Activated CD4-positive, alpha-beta T cell treated with anti-CD3 and anti-CD28 coated beads, Interleukin-2, amount 50 U/mL, for 48 hours (primary cell): ENCODE data around the gene SLC30A5.
A peak's percentile ranks its signal among the peaks of the same experiment; 100 is the strongest.
"Not testable (repeated sequence)": the region's sequence is repeated elsewhere in the genome, so short reads cannot be mapped to it uniquely, and the experiment has no call there.

Experiments used
- DNase-seq, 2 experiments: peaks; one replicate each; pipeline ENCODE4 v3.0.0-alpha.2; 2020

The SLC30A5 gene

DNA sequence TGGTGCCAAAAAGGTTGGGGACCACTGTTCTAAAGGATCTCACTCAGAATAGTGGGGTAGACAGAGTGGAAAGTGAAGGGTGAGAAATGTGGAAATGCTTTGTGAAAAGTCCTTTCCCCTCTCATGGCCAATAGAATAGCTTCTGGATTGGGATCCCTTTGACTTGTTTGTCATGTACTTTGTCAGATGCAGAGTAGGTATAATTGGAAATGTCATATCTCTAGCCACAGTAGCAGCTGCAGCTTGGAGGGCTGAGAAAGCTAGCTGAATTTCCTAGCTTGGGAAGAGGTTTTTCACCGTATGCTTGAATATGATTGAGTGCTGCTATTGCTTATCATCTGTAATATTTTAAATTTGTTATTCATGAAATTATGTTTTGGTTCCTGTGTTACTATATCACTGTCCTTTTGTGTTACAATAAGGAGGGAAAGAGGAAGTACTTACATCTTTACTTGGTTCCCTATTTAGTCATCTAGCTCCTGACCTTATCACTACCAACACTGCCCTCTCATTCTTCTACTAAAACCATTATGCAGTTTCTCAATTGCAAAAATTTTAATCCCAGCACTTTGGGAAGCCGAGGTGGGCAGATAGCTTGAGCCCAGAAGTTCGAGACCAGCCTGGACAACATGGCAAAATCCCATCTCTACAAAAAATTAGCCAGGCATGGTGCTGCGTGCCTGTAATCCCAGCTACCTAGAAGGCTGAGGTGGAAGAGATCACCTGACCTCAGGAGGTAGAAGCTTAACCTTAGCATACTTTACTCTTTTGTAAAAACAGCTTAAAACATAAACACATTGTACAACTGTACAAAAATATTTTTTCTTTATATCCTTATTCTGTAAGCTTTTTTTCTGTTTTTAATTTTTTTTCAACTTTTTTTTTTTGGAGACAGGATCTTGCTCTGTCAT lies 12.4 kb downstream of the SLC30A5 start:
- DNase-seq: no peak

DNA sequence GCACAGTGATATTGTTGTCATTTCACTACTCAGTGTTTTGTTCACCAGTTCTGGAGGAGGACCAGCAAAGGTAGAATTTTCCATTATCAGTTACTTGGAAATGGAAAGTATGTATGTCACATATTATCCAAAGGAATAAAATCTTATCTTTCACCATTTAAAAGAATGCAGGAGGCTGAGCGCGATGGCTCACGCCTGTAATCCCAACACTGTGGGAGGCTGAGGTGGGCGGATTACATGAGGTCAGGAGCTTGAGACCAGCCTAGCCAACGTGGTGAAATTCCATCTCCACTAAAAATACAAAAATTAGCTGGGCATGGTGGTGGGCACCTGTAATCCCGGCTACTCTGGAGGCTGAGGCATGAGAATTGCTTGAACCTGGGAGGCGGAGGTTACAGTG lies 14.6 kb downstream of the SLC30A5 start:
- DNase-seq: not testable (repeated sequence)

DNA sequence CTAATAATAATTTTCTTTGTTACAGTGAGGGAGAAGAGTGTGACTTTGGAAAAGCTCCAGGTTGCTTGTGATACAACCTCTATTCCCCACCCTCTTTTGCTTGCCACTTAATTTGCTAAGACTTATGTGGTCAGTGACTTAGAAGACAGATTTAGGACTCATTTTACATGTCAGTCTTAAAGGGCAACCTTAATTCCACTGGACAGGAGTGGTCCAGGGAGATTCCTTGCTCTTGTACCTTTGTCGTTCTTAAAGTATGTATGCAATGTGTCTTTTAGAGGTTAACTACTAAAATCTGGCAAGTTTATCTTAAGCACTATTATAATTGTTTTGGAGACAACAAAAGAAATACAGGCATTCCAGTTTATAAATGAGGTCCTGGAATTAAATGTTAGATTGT lies 20.0 kb downstream of the SLC30A5 start:
- no peak for DNase-seq

DNA sequence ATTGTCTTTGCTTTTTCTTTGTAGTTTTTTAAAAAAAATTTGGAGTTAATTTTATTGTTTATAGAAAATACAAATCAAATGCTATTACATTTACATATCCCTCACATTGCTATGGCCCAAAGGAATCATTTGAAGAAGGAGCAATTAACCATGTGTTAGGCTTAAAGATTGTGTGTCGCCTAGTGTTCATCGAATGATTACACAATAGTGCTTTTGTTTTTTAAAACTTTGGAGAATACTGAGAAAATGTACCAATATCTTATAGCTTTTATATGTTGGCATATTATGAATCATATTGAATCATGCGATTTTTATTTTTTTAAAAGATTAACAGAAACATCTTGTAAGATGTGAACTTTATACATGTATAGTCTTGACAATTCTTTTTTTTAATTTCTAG lies 21.7 kb downstream of the SLC30A5 start:
- no peak for DNase-seq

DNA sequence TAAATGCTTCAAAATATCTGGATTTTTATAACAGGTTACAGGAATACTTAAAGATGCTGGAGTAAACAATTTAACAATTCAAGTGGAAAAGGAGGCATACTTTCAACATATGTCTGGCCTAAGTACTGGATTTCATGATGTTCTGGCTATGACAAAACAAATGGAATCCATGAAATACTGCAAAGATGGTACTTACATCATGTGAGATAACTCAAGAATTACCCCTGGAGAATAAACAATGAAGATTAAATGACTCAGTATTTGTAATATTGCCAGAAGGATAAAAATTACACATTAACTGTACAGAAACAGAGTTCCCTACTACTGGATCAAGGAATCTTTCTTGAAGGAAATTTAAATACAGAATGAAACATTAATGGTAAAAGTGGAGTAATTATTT lies 35.6 kb downstream of the SLC30A5 start:
- no peak for DNase-seq

DNA sequence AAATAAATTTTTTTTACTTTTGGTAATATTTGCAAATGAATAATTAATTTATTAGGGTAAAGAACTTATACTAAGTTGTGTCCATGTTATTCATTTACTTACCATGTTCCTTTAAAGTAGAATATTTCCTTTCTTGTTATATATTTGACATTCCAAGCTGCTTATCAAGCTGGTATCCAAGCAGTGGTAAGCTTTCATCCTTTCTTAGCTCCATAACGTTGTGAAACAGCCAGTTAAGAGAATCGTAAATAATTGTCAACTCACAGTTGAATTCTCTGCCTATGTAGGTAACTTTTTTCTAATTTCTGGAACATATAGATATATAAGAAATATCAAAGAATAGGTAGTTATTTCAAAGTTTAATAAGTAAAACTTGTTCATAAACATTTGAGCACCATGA lies 36.4 kb downstream of the SLC30A5 start:
- DNase-seq: no peak

DNA sequence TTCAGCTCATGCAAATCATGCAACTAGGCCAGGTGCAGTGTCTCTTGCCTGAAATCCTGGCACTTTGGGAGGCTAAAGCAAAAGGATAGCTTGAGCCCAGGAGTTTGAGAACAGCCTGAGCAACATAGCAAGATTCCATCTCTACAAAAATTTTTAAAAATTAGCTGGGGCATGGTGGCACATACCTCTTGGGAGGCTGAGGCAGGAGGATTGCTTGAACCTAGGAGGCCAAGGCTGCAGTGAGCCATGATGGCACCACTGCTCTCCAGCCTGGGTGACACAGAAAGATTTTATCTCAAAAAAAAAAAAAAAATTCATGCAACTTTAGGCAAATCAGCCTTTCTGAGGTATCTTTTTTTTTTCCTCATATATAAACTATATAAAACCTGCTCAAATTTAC lies 37.5 kb downstream of the SLC30A5 start:
- no peak for DNase-seq

DNA sequence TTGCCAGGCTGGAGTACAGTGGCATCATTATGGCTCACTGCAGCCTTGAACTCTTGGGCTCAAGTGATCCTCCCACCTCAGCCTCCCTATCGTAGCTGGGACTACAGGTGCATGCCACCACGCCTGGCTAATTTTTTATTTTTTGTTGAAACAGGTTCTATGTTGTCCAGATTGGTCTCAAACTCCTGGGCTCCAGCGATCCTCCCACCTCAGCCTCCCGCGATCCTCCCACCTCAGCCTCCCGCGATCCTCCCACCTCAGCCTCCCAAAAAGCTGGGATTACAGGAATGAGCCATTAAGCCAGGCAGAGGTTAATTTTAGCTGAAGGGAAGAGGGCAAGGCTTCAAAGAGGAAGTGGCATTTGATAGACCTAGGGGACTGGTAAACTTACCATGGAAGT lies 40.3 kb downstream of the SLC30A5 start:
- DNase-seq: no peak

DNA sequence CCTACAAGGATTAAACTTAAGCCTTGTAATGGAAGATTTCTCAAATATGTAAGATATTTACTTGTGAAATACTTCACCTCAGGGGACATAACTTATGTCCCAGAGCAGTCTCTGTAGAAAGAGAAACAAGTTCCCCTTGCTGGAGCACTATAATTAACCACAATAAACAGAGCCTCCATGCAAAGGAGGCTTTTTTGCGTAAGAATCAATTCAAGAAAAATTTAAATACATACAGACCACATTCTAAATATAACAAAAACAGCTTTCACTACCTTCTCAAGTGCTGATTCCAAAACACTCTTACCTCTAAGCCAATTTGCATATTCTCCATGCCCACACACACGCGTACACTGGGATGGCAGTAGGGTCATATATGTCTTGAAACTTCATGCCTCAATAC lies 42.5 kb downstream of the SLC30A5 start:
- DNase-seq: no peak

DNA sequence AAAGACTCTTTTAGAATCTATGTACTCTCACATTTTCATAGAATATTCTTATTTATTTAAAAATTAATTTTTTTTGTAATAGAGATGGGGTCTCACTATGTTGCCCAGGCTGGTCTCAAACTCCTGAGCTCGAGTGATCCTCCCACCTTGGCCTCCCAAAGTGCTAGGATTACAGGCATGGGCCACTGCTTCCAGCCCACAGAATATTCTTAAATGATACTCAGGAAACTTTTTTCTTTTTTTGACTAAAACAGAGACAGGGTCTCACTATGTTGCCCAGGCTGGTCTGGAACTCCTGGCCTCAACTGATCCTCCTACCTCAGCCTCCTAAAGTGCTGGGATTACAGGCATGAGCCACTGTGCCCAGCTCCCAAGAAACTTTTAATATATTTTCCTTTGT lies 43.4 kb downstream of the SLC30A5 start:
- DNase-seq: not testable (repeated sequence)

DNA sequence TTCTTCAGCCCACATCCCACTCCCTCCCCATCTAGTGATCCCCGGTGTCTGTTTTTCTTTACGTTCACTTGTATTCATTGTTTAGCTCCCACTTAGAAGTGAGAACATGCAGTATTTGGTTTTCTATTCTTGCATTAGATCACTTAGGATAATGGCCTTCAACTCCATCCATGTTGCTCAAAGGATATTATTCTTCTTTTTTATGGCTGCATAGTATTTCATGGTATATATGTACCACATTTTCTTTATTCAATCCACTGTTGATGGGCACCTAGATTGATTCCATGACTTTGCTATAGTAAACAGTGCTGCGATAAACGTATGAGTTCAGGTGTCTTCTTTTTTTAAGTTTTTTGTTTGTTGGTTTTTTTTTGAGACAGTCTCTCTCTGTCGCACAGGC lies 44.0 kb downstream of the SLC30A5 start:
- no peak for DNase-seq

DNA sequence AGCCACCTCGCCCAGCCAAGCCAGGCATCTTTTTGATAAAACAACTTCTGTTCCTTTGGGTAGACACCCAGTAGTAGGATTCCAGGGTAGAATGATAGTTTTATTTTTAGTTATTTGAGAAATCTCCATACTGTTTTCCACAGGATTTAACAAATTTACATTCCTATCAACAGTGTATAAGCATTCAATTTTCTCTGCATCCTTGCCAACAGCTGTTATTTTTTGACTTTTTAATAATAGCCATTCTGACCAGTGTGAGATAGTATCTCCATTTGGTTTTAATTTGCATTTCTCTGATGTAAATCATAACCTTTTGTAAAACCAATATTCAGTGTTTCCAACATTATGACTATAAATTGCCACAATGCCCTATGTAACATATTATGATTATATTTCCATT lies 45.0 kb downstream of the SLC30A5 start:
- DNase-seq: no peak

DNA sequence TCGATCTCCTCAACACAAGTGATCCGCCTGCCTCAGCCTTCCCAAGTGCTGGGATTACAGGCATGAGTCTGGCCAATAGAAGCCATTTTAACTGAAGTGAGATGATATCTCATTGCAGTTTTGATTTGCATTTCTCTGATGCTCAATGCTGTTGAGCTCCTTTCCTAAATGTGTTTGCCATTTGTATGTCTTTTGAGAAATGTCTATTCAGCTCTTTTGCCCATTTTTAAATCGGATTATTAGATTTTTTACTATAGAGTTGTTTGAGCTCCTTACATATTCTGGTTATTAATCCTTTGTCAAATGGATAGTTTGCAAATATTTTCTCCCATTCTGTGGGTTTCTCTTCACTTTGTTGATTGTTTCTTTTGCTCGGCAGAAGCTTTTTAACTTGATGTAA lies 46.4 kb downstream of the SLC30A5 start:
- DNase-seq: not testable (repeated sequence)

DNA sequence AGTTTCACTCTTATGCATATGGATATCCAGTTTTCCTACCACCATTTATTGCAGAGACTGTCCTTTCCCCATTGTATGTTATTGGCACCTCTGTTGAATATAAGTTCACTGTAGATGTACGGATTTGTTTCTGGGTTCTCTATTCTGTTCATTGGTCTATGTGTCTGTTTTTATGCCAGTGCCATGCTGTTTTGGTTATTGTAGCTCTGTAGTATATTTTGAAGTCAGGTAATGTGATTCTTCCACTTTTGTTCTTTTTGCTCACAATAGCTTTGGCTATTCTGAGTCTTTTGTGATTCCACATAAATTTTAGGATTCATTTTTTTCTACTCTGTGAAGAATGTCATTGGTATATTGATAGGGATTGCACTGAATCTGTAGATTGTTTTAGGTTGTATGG lies 47.0 kb downstream of the SLC30A5 start:
- no peak for DNase-seq

DNA sequence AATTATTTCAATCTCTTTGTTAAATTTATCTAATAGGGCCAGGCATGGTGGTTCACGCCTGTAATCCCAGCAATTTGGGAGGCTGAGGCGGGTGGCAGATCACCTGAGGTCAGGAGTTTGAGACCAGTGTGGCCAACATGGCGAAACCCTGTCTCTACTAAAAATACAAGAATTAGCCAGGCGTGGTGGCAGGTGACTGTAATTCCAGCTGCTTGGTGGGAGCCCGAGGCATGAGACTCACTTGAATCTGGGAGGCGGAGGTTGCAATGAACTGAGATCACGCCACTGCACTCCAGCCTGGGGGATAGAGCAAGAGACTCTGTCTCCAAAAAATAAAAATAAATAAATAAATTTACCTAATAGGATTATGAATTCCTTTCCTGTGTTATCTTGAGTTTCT lies 54.8 kb downstream of the SLC30A5 start:
- not testable (repeated sequence) for DNase-seq

DNA sequence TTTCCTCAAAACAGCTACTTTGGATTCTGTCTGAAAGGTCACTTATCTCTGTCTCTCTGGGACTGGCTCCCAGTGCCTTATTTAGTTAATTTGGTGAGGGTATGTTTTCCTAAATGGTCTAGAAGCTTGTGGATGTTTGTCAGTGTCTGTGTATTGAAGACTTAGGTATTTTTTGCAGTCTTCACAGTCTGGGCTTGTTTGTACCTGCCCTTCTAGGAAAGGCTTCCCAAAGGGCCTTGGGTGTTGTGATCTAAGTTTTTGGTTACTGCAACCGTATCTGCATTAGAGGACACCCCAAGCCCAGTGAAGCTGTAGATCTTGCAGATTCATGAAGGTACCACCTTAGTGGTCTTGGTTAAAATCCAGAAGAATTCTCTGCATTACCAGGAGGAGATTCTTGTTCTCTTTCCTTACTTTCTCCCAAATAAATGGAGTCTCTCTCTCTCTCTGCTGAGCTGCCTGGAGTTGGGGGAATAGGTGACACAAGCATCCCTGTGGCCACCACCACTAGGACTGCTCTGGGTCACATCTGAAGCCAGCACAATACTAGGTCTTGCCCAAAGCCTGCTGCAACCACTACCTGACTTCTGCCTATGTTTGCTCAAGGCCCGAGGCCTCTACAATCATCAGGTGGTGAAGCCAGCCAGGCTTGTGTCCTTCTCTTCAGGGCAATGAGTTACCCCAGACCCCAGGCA lies 55.3 kb downstream of the SLC30A5 start:
- DNase-seq: no peak

DNA sequence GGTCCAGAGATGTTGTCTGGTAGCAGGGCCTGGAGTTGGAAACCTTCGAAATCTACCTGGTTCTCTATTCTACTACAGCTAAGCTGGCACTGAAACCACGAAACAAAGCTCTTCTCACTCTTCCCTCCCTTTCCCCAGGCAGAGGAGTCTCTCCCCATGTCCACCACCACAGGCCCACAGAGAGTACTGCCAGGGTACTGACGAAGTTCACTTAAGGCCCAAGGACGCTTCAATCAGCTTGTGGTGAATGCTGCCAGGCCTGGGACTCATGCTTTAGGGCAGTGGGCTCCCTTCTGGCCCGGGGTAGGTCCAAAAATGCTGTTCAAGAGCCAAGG lies 55.8 kb downstream of the SLC30A5 start:
- DNase-seq: no peak

DNA sequence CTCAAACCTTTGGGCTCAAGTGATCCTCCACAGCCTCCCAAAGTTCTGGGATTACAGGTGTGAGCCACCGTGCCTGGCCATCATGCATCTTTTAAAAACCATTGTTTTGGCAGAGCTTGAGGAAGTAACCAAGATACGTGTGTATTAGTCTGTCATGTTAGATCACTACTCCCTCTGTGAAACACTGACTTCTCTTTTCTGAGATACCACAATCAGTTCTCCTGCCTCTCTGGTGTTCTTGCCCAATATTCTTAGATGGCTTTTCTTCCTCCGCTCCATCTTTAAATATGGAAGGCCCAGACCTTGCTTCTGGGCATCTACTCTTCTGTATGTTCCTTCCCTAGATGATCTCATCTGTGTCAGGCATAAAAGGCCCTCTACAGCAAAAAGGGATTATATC lies 58.9 kb downstream of the SLC30A5 start:
- no peak for DNase-seq

DNA sequence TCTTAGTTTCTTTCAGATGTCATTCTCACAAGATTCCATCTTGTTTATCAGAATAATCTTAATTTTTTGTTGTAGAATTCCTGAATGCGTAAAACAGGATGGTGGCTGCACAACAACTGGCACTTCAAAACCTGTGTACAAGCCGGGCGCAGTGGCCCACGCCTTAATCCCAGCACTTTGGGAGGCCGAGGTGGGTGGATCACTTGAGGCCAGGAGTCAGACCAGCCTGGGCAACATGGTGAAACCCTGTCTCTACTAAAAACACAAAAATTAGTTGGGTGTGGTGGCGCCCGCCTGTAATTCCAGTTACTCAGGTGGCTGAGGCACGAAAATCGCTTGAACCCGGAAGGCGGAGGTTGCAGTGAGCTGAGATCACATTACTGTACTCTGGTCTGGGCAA lies 62.6 kb downstream of the SLC30A5 start:
- DNase-seq: no peak

DNA sequence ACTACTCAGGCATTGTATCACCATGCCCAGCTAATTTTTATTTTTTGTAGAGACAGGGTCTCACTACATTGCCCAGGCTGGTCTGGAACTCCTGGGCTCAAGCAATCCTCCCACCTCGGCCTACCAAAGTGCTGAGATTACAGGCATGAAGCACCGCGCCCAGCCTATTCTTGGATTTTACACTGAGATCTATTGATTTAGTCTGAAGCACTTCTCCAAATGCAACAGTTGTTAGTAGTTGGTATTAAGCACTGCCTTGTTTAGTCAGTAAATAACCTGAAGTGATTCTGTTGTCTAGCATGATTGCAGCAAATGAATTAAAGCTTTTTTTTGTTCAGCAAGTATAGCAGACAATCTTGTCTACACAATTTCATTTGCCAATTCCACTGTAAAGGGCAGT lies 64.2 kb downstream of the SLC30A5 start:
- no peak for DNase-seq

DNA sequence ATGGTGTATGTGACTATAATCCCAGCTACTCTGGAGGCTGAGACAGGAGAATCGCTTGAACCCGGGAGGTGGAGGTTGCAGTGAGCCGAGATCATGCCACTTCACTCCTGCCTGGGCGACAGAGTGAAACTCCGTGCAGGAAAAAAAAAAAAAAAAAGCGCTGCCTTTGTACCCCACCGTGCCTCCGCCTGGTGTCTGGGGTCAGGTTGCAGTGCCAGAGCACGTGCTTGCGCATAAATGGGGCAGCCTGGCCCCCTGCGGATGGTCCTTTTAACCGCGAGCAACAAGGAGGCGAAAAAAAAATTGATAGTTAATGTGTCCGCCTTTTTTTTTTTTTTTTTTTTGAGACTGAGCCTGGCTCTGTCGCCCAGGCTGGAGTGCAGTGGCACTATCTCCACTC lies 66.8 kb downstream of the SLC30A5 start:
- DNase-seq: no peak

DNA sequence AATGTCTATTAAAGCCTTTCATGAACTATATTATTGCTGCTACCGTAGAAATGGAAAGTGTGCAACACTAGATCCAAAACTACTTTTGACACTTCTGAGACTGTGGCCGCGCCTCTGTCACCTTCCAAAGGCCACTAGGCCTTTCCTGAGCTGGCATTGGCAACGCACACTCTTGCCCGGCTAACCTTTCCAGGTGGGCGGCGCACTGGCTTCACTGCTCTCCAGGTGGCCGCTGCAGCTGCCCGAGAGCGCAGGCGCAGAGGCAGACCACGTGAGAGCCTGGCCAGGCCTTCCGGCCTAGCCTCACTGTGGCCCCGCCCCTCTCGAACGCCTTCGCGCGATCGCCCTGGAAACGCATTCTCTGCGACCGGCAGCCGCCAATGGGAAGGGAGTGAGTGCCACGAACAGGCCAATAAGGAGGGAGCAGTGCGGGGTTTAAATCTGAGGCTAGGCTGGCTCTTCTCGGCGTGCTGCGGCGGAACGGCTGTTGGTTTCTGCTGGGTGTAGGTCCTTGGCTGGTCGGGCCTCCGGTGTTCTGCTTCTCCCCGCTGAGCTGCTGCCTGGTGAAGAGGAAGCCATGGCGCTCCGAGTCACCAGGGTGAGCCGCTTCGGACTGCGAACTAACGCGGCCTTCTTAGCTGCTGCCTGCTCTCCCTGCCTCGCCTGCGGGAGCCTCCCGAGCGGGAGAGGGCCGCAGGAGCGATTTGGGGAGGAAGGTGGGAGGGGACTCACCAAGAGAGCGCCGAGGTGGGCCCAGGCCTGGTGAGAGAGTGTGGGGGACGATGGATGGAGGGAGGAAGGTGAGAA lies 73.1 kb downstream of the SLC30A5 start, which contains the start of gene CCNB1:
TSS of gene CCNB1 (plus strand) at position 465 of the 807 bp plus-strand sequence. CDS start at position 578, 113 bp downstream.
- peak; percentile 99 for DNase-seq

DNA sequence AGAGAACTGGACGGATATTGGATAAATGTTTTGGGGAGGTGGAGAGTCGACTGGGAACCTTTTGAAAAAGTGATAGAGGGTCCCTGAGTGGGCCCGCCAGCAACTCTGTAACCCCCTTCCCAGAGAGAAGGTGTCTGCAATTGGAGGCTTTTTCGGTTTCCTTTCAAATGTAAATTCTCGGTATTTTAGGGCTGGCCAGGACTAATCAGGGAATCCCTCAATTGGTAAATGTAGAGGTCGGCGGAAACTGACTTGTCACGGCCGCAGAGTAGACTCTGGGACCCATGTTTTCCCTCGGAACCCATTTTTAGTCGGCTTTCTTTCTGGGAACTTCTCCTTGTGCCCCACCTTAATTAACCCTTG lies 73.7 kb downstream of the SLC30A5 start:
- no peak for DNase-seq

DNA sequence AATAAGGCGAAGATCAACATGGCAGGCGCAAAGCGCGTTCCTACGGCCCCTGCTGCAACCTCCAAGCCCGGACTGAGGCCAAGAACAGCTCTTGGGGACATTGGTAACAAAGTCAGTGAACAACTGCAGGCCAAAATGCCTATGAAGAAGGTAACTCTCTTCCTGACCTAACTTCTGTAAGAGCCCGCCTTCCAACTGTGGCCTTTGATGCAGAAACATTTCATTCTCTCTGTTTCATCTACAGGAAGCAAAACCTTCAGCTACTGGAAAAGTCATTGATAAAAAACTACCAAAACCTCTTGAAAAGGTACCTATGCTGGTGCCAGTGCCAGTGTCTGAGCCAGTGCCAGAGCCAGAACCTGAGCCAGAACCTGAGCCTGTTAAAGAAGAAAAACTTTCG lies 74.1 kb downstream of the SLC30A5 start:
- DNase-seq: no peak
